Cardiac septum (tissue), 1 donor: Measurements from ENCODE around the gene SDCBP2. TPM values are rescaled to one million over a fixed set of nuclear protein-coding genes. Genes with fewer than 3 reads are reported as not detected.
A peak's percentile ranks its signal among the peaks of the same experiment; 100 is the strongest.

Experiments used
- DNase-seq: peaks from one replicate; pipeline ENCODE4 v3.0.0-alpha.2; 2020; ENCODE audit warnings: low spot score
- intact Hi-C: fragments of 100-400 bp; cut with DNase I; formaldehyde crosslinking; loops from one replicate; pipeline ENCODE4 v1.14.0; 2022
- total RNA-seq: library from RNA; stranded (reverse); fragmentation: NEBNext Ultra II Directional; extraction: Animal tissue kit (Norgen Biotek cat#: 25700); gene quantifications from one replicate; pipeline ENCODE4 v1.2.1, GENCODE V29; 2021
- donor health status: DM: no; HTN: no; CAD: no.

The SDCBP2 gene
- total RNA-seq, 1 donor from 2014 or later: 2.7 TPM

GRCh38 chr20:1266167-1266973, 62.6 kb downstream of the SDCBP2 start, which contains the start of gene SNPH:
SNPH (plus strand) TSS chr20:1266294; CDS start chr20:1296240, 29,946 bp downstream.
- intact Hi-C loops: no loop called here
- peak; percentile 86 for DNase-seq

- DNase-seq: no peak
- intact Hi-C loops: no loop called here
Observed at GRCh38 chr20:1265916-1266166, 63.1 kb downstream of the SDCBP2 start.

DNA sequence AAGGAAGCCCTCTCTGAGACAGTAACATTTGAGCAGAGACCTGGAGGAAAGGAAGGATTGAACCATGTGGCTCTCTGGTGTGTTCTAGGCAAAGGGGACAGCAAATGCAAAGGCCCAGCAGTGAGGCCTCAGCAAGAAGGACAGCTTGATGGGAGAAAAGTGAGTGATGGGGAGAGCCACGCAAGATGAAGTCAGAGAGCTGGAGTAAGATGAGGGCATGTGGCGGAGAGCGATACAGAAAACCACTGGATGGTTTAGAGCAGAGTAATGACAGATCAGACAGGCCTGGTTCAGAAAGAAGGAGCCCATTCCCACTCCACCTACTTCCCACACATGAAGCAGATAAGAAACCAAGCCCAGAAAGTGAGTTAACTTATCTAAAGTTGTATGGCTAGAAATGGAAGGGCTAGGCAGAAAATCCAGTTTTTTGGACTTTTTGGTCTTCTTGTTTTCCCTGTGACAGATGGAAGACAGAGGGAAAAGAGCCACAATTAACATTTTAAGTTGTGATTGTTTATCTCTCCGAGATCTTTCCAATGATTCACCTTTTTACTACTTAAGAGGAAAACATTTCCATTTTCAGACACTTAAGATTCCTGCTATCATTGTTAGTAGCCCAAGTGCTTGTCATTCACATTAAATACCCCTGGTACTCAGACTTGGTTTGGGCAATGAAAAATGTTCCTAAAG, 63.6 kb downstream of the SDCBP2 start:
- intact Hi-C loops: no loop called here
- DNase-seq: no peak

- DNase-seq: no peak
Observed at GRCh38 chr20:1264727-1265126, 64.2 kb downstream of the SDCBP2 start.

GRCh38 chr20:1263853-1264252, 65.1 kb downstream of the SDCBP2 start:
- intact Hi-C loops: no loop called here
- no peak for DNase-seq

More at GRCh38 chr20:1264727-1265126, 64.2 kb downstream of the SDCBP2 start:
- intact Hi-C loops: no loop called here

Other genes starting within 250 kb of the SDCBP2 start
- gene PSMF1, start 210.5 kb downstream of the SDCBP2 start, total RNA-seq: 119 TPM
- 2.7 TPM for gene TMEM74B, start 144.2 kb downstream of the SDCBP2 start, total RNA-seq
- gene C20orf202, start 125.7 kb downstream of the SDCBP2 start, total RNA-seq: 0.13 TPM
- gene RAD21L1, start 103.1 kb downstream of the SDCBP2 start, total RNA-seq: not detected
- gene SNPH, start 62.8 kb downstream of the SDCBP2 start, total RNA-seq: 6.9 TPM
- gene FKBP1A, start 63.9 kb upstream of the SDCBP2 start, total RNA-seq: 163 TPM
- 64.0 TPM for gene NSFL1C, start 137.7 kb upstream of the SDCBP2 start, total RNA-seq
- 2.2 TPM for gene SIRPB2, start 162.3 kb upstream of the SDCBP2 start, total RNA-seq
- gene SIRPD, start 228.6 kb upstream of the SDCBP2 start, total RNA-seq: not detected